Stimulated activated CD8-positive, alpha-beta memory T cell treated with anti-CD3 and anti-CD28 coated beads, Interleukin-15, amount 100 ng/mL, for 48 hours (primary cell): Measurements from ENCODE around the gene MATCAP1.
A peak's percentile ranks its signal among the peaks of the same experiment; 100 is the strongest.

ENCODE experiments used
- DNase-seq, 2 donors: peaks; one replicate each; pipeline ENCODE4 v3.0.0-alpha.2; 2020; ENCODE audit warnings: low read depth in 2 of 2

MATCAP1 gene

GRCh38 chr16:67208154-67208896, 24.6 kb upstream of the MATCAP1 start:
- no peak for DNase-seq

GRCh38 chr16:67207249-67208091, 23.7 kb upstream of the MATCAP1 start:
- no peak for DNase-seq

GRCh38 chr16:67206838-67207248, 23.1 kb upstream of the MATCAP1 start:
- no peak for DNase-seq

- DNase-seq = no peak
These were observed 22.5 kb upstream of the MATCAP1 start for GRCh38 chr16:67206129-67206837.

- no peak for DNase-seq
These were observed 20.3 kb upstream of the MATCAP1 start for GRCh38 chr16:67204076-67204475.

GRCh38 chr16:67202956-67203493, 19.3 kb upstream of the MATCAP1 start:
- no peak for DNase-seq

GRCh38 chr16:67202426-67202825, 18.7 kb upstream of the MATCAP1 start:
- no peak for DNase-seq

- no peak for DNase-seq
These were observed 17.9 kb upstream of the MATCAP1 start for GRCh38 chr16:67201411-67202345.

- DNase-seq = no peak
These were observed 16.7 kb upstream of the MATCAP1 start for GRCh38 chr16:67200491-67200890.

GRCh38 chr16:67199808-67200198, 16.0 kb upstream of the MATCAP1 start:
- DNase-seq = no peak

GRCh38 chr16:67199011-67199807, 15.4 kb upstream of the MATCAP1 start, which contains the start of gene ELMO3:
Gene ELMO3 (plus strand): TSS chr16:67199131. CDS start chr16:67199327, 196 bp downstream.
- DNase-seq = no peak

- no peak for DNase-seq
These were observed 14.5 kb upstream of the MATCAP1 start for GRCh38 chr16:67198238-67198734.

- DNase-seq = no peak
These were observed 13.9 kb upstream of the MATCAP1 start for GRCh38 chr16:67197704-67198103.

GRCh38 chr16:67196881-67197280, 13.1 kb upstream of the MATCAP1 start:
- DNase-seq = no peak

- no peak for DNase-seq
These were observed 11.9 kb upstream of the MATCAP1 start for GRCh38 chr16:67195676-67196075.

- no peak for DNase-seq
These were observed 10.5 kb upstream of the MATCAP1 start for GRCh38 chr16:67194260-67194659.

- no peak for DNase-seq
These were observed 9.8 kb upstream of the MATCAP1 start for GRCh38 chr16:67193536-67193935.

- no peak for DNase-seq
These were observed 9.1 kb upstream of the MATCAP1 start for GRCh38 chr16:67192781-67193361.

GRCh38 chr16:67191995-67192681, 8.4 kb upstream of the MATCAP1 start, which contains the start of gene E2F4:
Gene E2F4 (plus strand): TSS chr16:67192155. CDS start chr16:67192228, 73 bp downstream.
- peak; percentile 87 for DNase-seq
